Prostate gland (tissue), 2 donors: ENCODE results near the gene MXRA5.

Experiments
- POLR2AphosphoS5 ChIP-seq: sonication (generic); formaldehyde crosslinking; IDR thresholded peaks from one replicate; pipeline ENCODE4 v1.6.1; 2017; ENCODE audit warnings: antibody characterized with exemption
- TF ChIP-seq, protein P1 (sequence below), 4 experiments: fragments of 200-600 bp in 2 of 4; fragments of 450-650 bp in 2 of 4; sonication (generic) in 2 of 4; IDR thresholded peaks; 1 replicate in 3 of 4; 2 replicates in 1 of 4; pipeline ENCODE4 v1.5.1; 2016 to 2019; ENCODE audit warnings: antibody characterized with exemption in 4 of 4, mild to moderate bottlenecking in 2 of 4, moderate library complexity in 2 of 4

GRCh38 chrX:3370656-3371055 lies 24.2 kb upstream of the MXRA5 start:
- TF ChIP-seq, protein P1, sequence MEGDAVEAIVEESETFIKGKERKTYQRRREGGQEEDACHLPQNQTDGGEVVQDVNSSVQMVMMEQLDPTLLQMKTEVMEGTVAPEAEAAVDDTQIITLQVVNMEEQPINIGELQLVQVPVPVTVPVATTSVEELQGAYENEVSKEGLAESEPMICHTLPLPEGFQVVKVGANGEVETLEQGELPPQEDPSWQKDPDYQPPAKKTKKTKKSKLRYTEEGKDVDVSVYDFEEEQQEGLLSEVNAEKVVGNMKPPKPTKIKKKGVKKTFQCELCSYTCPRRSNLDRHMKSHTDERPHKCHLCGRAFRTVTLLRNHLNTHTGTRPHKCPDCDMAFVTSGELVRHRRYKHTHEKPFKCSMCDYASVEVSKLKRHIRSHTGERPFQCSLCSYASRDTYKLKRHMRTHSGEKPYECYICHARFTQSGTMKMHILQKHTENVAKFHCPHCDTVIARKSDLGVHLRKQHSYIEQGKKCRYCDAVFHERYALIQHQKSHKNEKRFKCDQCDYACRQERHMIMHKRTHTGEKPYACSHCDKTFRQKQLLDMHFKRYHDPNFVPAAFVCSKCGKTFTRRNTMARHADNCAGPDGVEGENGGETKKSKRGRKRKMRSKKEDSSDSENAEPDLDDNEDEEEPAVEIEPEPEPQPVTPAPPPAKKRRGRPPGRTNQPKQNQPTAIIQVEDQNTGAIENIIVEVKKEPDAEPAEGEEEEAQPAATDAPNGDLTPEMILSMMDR (IDR thresholded peaks at IDR 0.05), result no peak
- TF ChIP-seq POLR2AphosphoS5, result no peak
